Right renal cortex interstitium (tissue), 3 donors: ENCODE data around the gene MATN4. TPM values are rescaled to one million over a fixed set of nuclear protein-coding genes. Genes with fewer than 3 reads are reported as not detected.
"Not testable (repeated sequence)": the region's sequence is repeated elsewhere in the genome, so short reads cannot be mapped to it uniquely, and the experiment has no call there.

ENCODE experiments used
- DNase-seq, 3 donors: peaks; one replicate each; pipeline ENCODE4 v3.0.0-alpha.2; 2013; ENCODE audit warnings: low read depth in 3 of 3, low spot score in 2 of 3
- polyA plus RNA-seq, 3 donors: library from polyadenylated mRNA; unstranded; fragments of 120-200 nt; gene quantifications; one replicate each; pipeline ENCODE4 v1.2.1, GENCODE V29; 2013; ENCODE audit not compliant: insufficient read length in 3 of 3

MATN4 gene
- polyA plus RNA-seq: under 1 TPM; 0.13 to 0.33 (median 0.17) TPM

GRCh38 chr20:45308117-45308778 is at the start of gene MATN4:
TSS of gene MATN4 (minus strand) at chr20:45308299. CDS start at chr20:45305582, 2,717 bp downstream.
- DNase-seq: no peak

- DNase-seq: no peak
These were observed 47.3 kb upstream of the MATN4 start for GRCh38 chr20:45355209-45356084.

GRCh38 chr20:45354423-45355208 is 46.5 kb upstream of the MATN4 start:
- DNase-seq: no peak

- DNase-seq: no peak
These were observed 45.6 kb upstream of the MATN4 start for GRCh38 chr20:45353746-45354145.

- no peak for DNase-seq
These were observed 44.6 kb upstream of the MATN4 start for GRCh38 chr20:45352729-45353128.

- not testable (repeated sequence) for DNase-seq
These were observed 42.7 kb upstream of the MATN4 start for GRCh38 chr20:45350795-45351194.

- no peak for DNase-seq
These were observed 42.1 kb upstream of the MATN4 start for GRCh38 chr20:45350217-45350616.

- DNase-seq: no peak
These were observed 40.1 kb upstream of the MATN4 start, which contains the start of gene SDC4 for GRCh38 chr20:45347936-45348778. TSS of gene SDC4 (minus strand) at chr20:45348424. CDS start at chr20:45348384, 40 bp downstream.

- no peak for DNase-seq
These were observed 39.3 kb upstream of the MATN4 start for GRCh38 chr20:45347297-45347935.

GRCh38 chr20:45346851-45347250 is 38.8 kb upstream of the MATN4 start:
- no peak for DNase-seq

- no peak for DNase-seq
These were observed 38.2 kb upstream of the MATN4 start for GRCh38 chr20:45346291-45346718.

GRCh38 chr20:45345104-45345936 is 37.2 kb upstream of the MATN4 start:
- DNase-seq: no peak

- DNase-seq: no peak
These were observed 36.2 kb upstream of the MATN4 start for GRCh38 chr20:45344168-45344860.

- no peak for DNase-seq
These were observed 35.6 kb upstream of the MATN4 start for GRCh38 chr20:45343532-45344167.

GRCh38 chr20:45342855-45343531 is 34.9 kb upstream of the MATN4 start:
- no peak for DNase-seq

- DNase-seq: no peak
These were observed 34.1 kb upstream of the MATN4 start for GRCh38 chr20:45341939-45342854.
